GM12878 (cell line): ENCODE data around the gene RICTOR. TPM values are rescaled to one million over a fixed set of nuclear protein-coding genes. Genes with fewer than 3 reads are reported as not detected.

Source experiments
- ASH2L ChIP-seq: fragments of 300-600, 200-600 bp; sonication (generic); IDR thresholded peaks from 2 replicates; pipeline ENCODE4 v1.6.1; 2017; ENCODE audit warnings: low read depth, mild to moderate bottlenecking, borderline replicate concordance
- CHD4 ChIP-seq: fragments of 200-600 bp; sonication (generic); IDR thresholded peaks from 2 replicates; pipeline ENCODE4 v1.6.1; 2016; ENCODE audit warnings: mild to moderate bottlenecking
- EP300 ChIP-seq, 2 experiments: fragments of 150-350 bp in 1 of 2; IDR thresholded peaks; 2 replicates each; pipeline ENCODE4 v1.6.1; 2011 to 2012; ENCODE audit warnings: low read depth in 2 of 2, low read length in 2 of 2, borderline replicate concordance in 1 of 2, improper control_type of control experiment in 1 of 2, inconsistent platforms in 1 of 2; ENCODE audit not compliant: control insufficient read depth in 1 of 2
- ESRRA ChIP-seq: IDR thresholded peaks from 2 replicates; pipeline ENCODE4 v1.6.1; 2012; ENCODE audit warnings: mild to moderate bottlenecking, low read length, improper control_type of control experiment
- EZH2 ChIP-seq: IDR thresholded peaks from 2 replicates; pipeline ENCODE4 v1.6.1; 2012; ENCODE audit warnings: low read depth, mild to moderate bottlenecking, control low read depth, inconsistent platforms, low read length, borderline replicate concordance; ENCODE audit not compliant: control insufficient read depth
- IKZF1 ChIP-seq: fragments of 450-650 bp; conservative IDR thresholded peaks from 2 replicates; pipeline ENCODE4 v1.6.1; 2017; ENCODE audit warnings: antibody characterized with exemption, mild to moderate bottlenecking
- MTA3 ChIP-seq: IDR thresholded peaks from 2 replicates; pipeline ENCODE4 v1.6.1; 2012; ENCODE audit warnings: low read length, inconsistent platforms, borderline replicate concordance
- NR2C1 ChIP-seq: fragments of 450-650 bp; IDR thresholded peaks from 2 replicates; pipeline ENCODE4 v1.6.1; 2017; ENCODE audit warnings: antibody characterized with exemption, mild to moderate bottlenecking, moderate library complexity
- PAX5 ChIP-seq: IDR thresholded peaks from 2 replicates; pipeline ENCODE4 v1.6.1; 2011; ENCODE audit warnings: low read depth, low read length, borderline replicate concordance
- PML ChIP-seq: IDR thresholded peaks from 2 replicates; pipeline ENCODE4 v1.6.1; 2012; ENCODE audit warnings: low read length, inconsistent platforms
- RBBP5 ChIP-seq: fragments of 200-600 bp; sonication (generic); conservative IDR thresholded peaks from 2 replicates; pipeline ENCODE4 v1.6.1; 2016
- RELA ChIP-seq: fragments of 450-650 bp; IDR thresholded peaks from 2 replicates; pipeline ENCODE4 v1.8.0; 2014; ENCODE audit warnings: borderline replicate concordance; ENCODE audit not compliant: partially characterized antibody
- SREBF2 ChIP-seq: IDR thresholded peaks from 2 replicates; pipeline ENCODE4 v1.6.1; 2012; ENCODE audit warnings: mild to moderate bottlenecking, low read length
- SUPT20H ChIP-seq: IDR thresholded peaks from 2 replicates; pipeline ENCODE4 v1.6.1; 2011; ENCODE audit warnings: low read depth, mild to moderate bottlenecking, low read length, moderate library complexity, borderline replicate concordance; ENCODE audit not compliant: control insufficient read depth
- TCF3 ChIP-seq: IDR thresholded peaks from 2 replicates; pipeline ENCODE4 v1.6.1; 2012; ENCODE audit warnings: low read depth, mild to moderate bottlenecking, low read length, borderline replicate concordance; ENCODE audit not compliant: insufficient read depth
- YBX1 ChIP-seq: fragments of 450-650 bp; IDR thresholded peaks from 2 replicates; pipeline ENCODE4 v1.6.1; 2016; ENCODE audit warnings: antibody characterized with exemption
- YY1 ChIP-seq: IDR thresholded peaks from 2 replicates; pipeline ENCODE4 v1.6.1; 2011; ENCODE audit warnings: low read depth, mild to moderate bottlenecking, low read length
- ZNF217 ChIP-seq: fragments of 450-650 bp; IDR thresholded peaks from 2 replicates; pipeline ENCODE4 v1.6.1; 2017; ENCODE audit warnings: antibody characterized with exemption, mild to moderate bottlenecking
- polyA plus RNA-seq, 11 experiments: library from polyadenylated mRNA; depleted of rRNA in 4 of 11; unstranded in 6 of 11; stranded (reverse) in 5 of 11; fragments of >200 nt; fragmentation: Nextera tagmentation in 4 of 11; fragmentation: Illumina TruSeq in 1 of 11; extraction: Ambion mirVana in 4 of 11; extraction: Trizol in 1 of 11; gene quantifications; 1 replicate in 1 of 11; 2 replicates in 10 of 11; pipeline versions ENCODE4 v1.2.1 to v1.2.3, GENCODE V29; 2011 to 2016; ENCODE audit warnings: inconsistent platforms in 2 of 11, missing spikeins in 2 of 11, low read depth in 1 of 11
- total RNA-seq, 4 experiments: library from RNA; depleted of rRNA in 3 of 4; stranded (reverse); fragments of >200 nt in 3 of 4; fragmentation: Illumina TruSeq in 1 of 4; extraction: Trizol in 1 of 4; gene quantifications; 2 replicates each; pipeline versions ENCODE4 v1.2.1 to v1.2.3, GENCODE V29; 2013 to 2021
- TF ChIP-seq, protein P1 (sequence below): fragments of 450-650 bp; IDR thresholded peaks from 2 replicates; pipeline ENCODE4 v1.6.1; 2017; ENCODE audit warnings: mild to moderate bottlenecking
- TF ChIP-seq, protein P2 (sequence below): IDR thresholded peaks from 2 replicates; pipeline ENCODE4 v1.6.1; 2012; ENCODE audit warnings: low read depth, low read length, improper control_type of control experiment
- TF ChIP-seq, protein P3 (sequence below): IDR thresholded peaks from 2 replicates; pipeline ENCODE4 v1.6.1; 2011; ENCODE audit warnings: borderline replicate concordance, low read depth, mild to moderate bottlenecking, moderate library complexity, mixed read lengths, low read length; ENCODE audit not compliant: insufficient read depth; ENCODE audit errors: extremely low read length
- TF ChIP-seq, protein P4 (sequence below): IDR thresholded peaks from 2 replicates; pipeline ENCODE4 v1.6.1; 2011; ENCODE audit warnings: low read depth, low read length, improper control_type of control experiment, borderline replicate concordance
- TF ChIP-seq, protein P5 (sequence below): fragments of 450-650 bp; conservative IDR thresholded peaks from 2 replicates; pipeline ENCODE4 v1.6.1; 2017; ENCODE audit warnings: mild to moderate bottlenecking, moderate library complexity

The RICTOR gene
- total and polyA plus RNA-seq, 10 of the 15 experiments (the other 5 are each of a cell fraction or from before 2014, with no cell fraction given): 2.7 to 23.0 (median 6.9) TPM

DNA sequence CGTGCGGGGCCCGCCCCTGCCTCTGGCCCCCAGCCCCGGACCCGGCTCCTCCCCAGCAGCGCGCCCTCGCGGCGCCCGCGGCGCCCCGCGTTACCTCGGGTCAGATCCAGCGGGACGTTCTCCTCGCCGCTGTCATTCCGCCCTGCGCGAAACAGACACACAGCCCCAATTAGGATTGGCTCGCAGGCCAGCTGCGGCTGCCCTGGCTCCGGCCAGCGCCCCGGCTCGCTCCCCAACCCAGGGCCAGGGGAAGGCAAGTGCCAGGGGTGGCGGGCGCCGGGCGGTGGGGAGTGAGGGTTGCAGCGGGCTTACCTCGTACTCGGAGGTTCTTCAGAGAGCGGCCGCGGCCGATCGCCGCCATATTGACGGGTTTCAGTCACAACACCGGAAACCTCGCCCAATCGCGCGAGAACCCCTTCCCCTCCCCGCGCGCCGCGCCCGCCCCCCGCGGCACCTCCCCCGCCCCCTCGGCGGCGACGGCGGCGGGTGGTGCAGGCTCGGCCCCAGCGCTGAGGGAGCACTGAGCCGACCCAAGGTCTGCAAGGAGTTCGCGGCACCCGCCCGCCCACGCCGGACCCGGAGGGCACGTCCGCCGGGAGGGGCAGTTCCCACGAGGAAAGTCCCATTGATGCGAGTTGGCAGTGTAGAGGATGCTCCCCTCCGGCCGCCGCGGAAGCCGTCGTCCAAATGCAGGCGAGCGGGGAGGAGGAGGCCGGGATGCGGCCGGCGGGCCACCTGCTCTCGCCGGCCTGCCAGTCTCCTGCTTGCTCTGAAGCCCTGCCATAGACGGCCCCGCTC lies at the start of gene RICTOR (continued):
- TF ChIP-seq, protein P1, sequence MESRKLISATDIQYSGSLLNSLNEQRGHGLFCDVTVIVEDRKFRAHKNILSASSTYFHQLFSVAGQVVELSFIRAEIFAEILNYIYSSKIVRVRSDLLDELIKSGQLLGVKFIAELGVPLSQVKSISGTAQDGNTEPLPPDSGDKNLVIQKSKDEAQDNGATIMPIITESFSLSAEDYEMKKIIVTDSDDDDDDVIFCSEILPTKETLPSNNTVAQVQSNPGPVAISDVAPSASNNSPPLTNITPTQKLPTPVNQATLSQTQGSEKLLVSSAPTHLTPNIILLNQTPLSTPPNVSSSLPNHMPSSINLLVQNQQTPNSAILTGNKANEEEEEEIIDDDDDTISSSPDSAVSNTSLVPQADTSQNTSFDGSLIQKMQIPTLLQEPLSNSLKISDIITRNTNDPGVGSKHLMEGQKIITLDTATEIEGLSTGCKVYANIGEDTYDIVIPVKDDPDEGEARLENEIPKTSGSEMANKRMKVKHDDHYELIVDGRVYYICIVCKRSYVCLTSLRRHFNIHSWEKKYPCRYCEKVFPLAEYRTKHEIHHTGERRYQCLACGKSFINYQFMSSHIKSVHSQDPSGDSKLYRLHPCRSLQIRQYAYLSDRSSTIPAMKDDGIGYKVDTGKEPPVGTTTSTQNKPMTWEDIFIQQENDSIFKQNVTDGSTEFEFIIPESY: no peak
- peak; percentile 94 for TF ChIP-seq YY1
- TF ChIP-seq PAX5: 0 out of 2 replicates have a peak, but pooled peaks have one; percentile 16
- TF ChIP-seq YBX1: no peak
- TF ChIP-seq RBBP5: 0 out of 2 replicates have a peak, but pooled peaks have one; percentile 12
- TF ChIP-seq, protein P2, sequence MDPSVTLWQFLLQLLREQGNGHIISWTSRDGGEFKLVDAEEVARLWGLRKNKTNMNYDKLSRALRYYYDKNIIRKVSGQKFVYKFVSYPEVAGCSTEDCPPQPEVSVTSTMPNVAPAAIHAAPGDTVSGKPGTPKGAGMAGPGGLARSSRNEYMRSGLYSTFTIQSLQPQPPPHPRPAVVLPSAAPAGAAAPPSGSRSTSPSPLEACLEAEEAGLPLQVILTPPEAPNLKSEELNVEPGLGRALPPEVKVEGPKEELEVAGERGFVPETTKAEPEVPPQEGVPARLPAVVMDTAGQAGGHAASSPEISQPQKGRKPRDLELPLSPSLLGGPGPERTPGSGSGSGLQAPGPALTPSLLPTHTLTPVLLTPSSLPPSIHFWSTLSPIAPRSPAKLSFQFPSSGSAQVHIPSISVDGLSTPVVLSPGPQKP: 0 out of 2 replicates have a peak, but pooled peaks have one; percentile 25
- TF ChIP-seq, protein P3, sequence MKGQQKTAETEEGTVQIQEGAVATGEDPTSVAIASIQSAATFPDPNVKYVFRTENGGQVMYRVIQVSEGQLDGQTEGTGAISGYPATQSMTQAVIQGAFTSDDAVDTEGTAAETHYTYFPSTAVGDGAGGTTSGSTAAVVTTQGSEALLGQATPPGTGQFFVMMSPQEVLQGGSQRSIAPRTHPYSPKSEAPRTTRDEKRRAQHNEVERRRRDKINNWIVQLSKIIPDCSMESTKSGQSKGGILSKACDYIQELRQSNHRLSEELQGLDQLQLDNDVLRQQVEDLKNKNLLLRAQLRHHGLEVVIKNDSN: no peak
- TF ChIP-seq EZH2: no peak
- TF ChIP-seq ZNF217: no peak
- TF ChIP-seq RELA: peak; percentile 86
- peak; percentile 95 for TF ChIP-seq IKZF1
- TF ChIP-seq EP300 (IDR thresholded peaks at IDR 0.05; ENCODE audit: borderline replicate concordance in 1 of 2, control insufficient read depth in 1 of 2, low read depth in 2 of 2, low read length in 2 of 2): no peak
- TF ChIP-seq TCF3: 0 out of 2 replicates have a peak, but pooled peaks have one; percentile 24
- TF ChIP-seq SREBF2: no peak
- TF ChIP-seq PML: peak; percentile 45; the same call in 1 of the 2 replicates
- TF ChIP-seq CHD4: no peak
- TF ChIP-seq, protein P4, sequence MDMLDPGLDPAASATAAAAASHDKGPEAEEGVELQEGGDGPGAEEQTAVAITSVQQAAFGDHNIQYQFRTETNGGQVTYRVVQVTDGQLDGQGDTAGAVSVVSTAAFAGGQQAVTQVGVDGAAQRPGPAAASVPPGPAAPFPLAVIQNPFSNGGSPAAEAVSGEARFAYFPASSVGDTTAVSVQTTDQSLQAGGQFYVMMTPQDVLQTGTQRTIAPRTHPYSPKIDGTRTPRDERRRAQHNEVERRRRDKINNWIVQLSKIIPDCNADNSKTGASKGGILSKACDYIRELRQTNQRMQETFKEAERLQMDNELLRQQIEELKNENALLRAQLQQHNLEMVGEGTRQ: no peak
- TF ChIP-seq ASH2L: peak; percentile 24; the same call in 1 of the 2 replicates
- TF ChIP-seq MTA3: no peak
- TF ChIP-seq, protein P5, sequence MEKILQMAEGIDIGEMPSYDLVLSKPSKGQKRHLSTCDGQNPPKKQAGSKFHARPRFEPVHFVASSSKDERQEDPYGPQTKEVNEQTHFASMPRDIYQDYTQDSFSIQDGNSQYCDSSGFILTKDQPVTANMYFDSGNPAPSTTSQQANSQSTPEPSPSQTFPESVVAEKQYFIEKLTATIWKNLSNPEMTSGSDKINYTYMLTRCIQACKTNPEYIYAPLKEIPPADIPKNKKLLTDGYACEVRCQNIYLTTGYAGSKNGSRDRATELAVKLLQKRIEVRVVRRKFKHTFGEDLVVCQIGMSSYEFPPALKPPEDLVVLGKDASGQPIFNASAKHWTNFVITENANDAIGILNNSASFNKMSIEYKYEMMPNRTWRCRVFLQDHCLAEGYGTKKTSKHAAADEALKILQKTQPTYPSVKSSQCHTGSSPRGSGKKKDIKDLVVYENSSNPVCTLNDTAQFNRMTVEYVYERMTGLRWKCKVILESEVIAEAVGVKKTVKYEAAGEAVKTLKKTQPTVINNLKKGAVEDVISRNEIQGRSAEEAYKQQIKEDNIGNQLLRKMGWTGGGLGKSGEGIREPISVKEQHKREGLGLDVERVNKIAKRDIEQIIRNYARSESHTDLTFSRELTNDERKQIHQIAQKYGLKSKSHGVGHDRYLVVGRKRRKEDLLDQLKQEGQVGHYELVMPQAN: peak; percentile 12; the same call in 1 of the 2 replicates
- no peak for TF ChIP-seq SUPT20H
- TF ChIP-seq ESRRA: no peak
- no peak for TF ChIP-seq NR2C1
